Activated CD4-positive, alpha-beta T cell treated with anti-CD3 and anti-CD28 coated beads, Interleukin-2, amount 50 U/mL, for 48 hours (primary cell): Measurements from ENCODE around the gene KIF26B.
"Not testable (repeated sequence)": the region's sequence is repeated elsewhere in the genome, so short reads cannot be mapped to it uniquely, and the experiment has no call there.

ENCODE experiments used
- DNase-seq, 2 experiments: peaks; one replicate each; pipeline ENCODE4 v3.0.0-alpha.2; 2020

Gene KIF26B

GRCh38 chr1:245327842-245328241 is 173.1 kb downstream of the KIF26B start:
- no peak for DNase-seq

GRCh38 chr1:245330951-245331350 is 176.2 kb downstream of the KIF26B start:
- no peak for DNase-seq

- no peak for DNase-seq
Measured at GRCh38 chr1:245332085-245332484, 177.3 kb downstream of the KIF26B start.

- peak; percentile 15 to 22 for DNase-seq
Measured at GRCh38 chr1:245332513-245332912, 177.7 kb downstream of the KIF26B start.

- DNase-seq: no peak
Measured at GRCh38 chr1:245334235-245334634, 179.4 kb downstream of the KIF26B start.

- no peak for DNase-seq
Measured at GRCh38 chr1:245334827-245335490, 180.2 kb downstream of the KIF26B start.

- DNase-seq: not testable (repeated sequence)
Measured at GRCh38 chr1:245335684-245336083, 180.9 kb downstream of the KIF26B start.

GRCh38 chr1:245336149-245336983 is 181.6 kb downstream of the KIF26B start:
- no peak for DNase-seq

- not testable (repeated sequence) for DNase-seq
Measured at GRCh38 chr1:245336984-245337355, 182.2 kb downstream of the KIF26B start.

GRCh38 chr1:245337829-245338484 is 183.2 kb downstream of the KIF26B start:
- DNase-seq: no peak

- DNase-seq: no peak
Measured at GRCh38 chr1:245338485-245338877, 183.7 kb downstream of the KIF26B start.

GRCh38 chr1:245341743-245342142 is 187.0 kb downstream of the KIF26B start:
- DNase-seq: no peak

- no peak for DNase-seq
Measured at GRCh38 chr1:245345191-245345884, 190.6 kb downstream of the KIF26B start.

- DNase-seq: no peak
Measured at GRCh38 chr1:245348626-245349025, 193.8 kb downstream of the KIF26B start.

- DNase-seq: no peak
Measured at GRCh38 chr1:245353411-245353810, 198.6 kb downstream of the KIF26B start.

- no peak for DNase-seq
Measured at GRCh38 chr1:245353915-245354775, 199.4 kb downstream of the KIF26B start.

- DNase-seq: not testable (repeated sequence)
Measured at GRCh38 chr1:245355851-245356630, 201.3 kb downstream of the KIF26B start.

- DNase-seq: no peak
Measured at GRCh38 chr1:245356891-245357585, 202.3 kb downstream of the KIF26B start.

GRCh38 chr1:245359101-245359680 is 204.4 kb downstream of the KIF26B start:
- DNase-seq: not testable (repeated sequence)

- no peak for DNase-seq
Measured at GRCh38 chr1:245361065-245361464, 206.3 kb downstream of the KIF26B start.
